ENCODE measurements around the gene HSPA5.

GRCh38 chr9:125243792-125244260 lies 2.7 kb upstream of the HSPA5 start:
- TF ChIP-seq POLR2A (IDR thresholded peaks at IDR 0.05): no peak
- no peak for TF ChIP-seq CTCF (IDR thresholded peaks at IDR 0.05)
- no peak for TF ChIP-seq EP300 (IDR thresholded peaks at IDR 0.05)

Measured in ovary (tissue), 3 donors.